ENCODE results near the gene SNX9.
"Not testable (repeated sequence)": the region's sequence is repeated elsewhere in the genome, so short reads cannot be mapped to it uniquely, and the experiment has no call there.

SNX9 gene

GRCh38 chr6:157929076-157929475, 106.0 kb downstream of the SNX9 start:
- DNase-seq, result no peak

- no peak for DNase-seq
Measured at GRCh38 chr6:157929765-157930319, 106.8 kb downstream of the SNX9 start.

- DNase-seq, result no peak
Measured at GRCh38 chr6:157935786-157936185, 112.7 kb downstream of the SNX9 start.

GRCh38 chr6:157937318-157937717, 114.3 kb downstream of the SNX9 start:
- DNase-seq, result no peak

- DNase-seq, result no peak
Measured at GRCh38 chr6:157937916-157938315, 114.9 kb downstream of the SNX9 start.

DNA sequence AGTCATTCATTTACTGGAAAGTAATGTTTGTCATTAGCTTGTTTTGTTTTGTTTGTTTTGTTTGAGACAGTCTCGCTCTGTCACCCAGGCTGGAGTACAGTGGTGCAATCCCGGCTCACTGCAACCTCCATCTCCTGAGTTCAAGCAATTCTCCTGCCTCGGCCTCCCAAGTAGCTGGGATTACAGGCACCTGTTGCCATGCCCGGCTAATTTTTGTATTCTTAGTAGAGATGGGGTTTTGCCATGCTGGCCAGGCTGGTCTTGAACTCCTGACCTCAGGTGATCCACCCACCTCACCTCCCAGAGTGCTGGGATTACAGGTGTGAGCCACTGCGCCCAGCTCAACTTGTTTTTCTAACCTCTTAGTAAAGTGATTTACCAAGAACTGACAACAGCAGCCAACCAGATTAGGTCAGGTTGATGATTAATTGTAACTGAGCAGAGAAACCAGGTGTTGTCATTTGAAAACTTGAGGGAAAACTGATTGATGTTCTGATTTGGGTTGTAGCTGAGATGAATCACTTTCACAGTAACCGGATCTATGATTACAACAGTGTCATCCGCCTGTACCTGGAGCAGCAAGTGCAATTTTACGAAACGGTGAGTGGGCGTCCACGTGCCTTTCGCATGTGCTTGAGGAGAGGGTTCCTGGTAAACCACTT, 117.5 kb downstream of the SNX9 start:
- not testable (repeated sequence) for DNase-seq

DNA sequence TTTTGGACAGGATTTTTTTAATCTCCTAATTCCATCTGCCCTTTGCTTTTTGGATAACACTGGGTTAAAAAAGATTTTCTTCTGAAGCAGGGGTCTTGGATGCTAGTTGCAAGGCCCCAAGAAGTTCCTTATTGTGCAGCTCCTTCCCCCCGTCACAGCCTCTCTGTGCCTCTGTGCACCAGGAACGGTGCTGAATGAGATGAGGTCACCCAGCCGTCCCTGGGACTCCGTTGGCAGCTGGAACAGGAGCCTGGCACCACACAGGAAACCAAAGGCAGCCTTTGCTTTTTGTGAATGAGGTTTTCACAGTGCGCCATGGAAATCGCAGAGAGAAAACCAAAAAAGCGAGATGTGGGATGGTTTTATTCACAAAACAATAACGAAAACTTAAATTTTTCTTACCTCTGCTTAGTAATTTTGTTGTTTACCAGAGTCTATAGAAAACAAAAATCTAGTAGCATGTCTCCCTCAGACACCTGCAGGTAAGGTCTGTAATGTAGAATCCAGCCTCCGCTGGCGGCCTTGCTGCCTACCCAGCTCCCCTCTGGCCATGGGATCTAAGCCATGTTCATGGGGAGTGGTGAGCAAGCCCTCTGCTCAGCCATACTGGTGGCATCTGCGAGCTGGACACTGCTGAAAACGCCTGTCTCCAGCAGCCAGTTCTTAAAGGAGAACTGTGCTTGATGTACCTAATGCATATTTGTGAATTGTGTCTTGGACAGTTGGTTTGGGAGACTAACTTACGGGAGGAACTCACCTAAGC, 118.2 kb downstream of the SNX9 start:
- DNase-seq, result no peak

- DNase-seq, result no peak
Measured at GRCh38 chr6:157942351-157942750, 119.3 kb downstream of the SNX9 start.

GRCh38 chr6:157943249-157943963, 120.4 kb downstream of the SNX9 start:
- no peak for DNase-seq

DNA sequence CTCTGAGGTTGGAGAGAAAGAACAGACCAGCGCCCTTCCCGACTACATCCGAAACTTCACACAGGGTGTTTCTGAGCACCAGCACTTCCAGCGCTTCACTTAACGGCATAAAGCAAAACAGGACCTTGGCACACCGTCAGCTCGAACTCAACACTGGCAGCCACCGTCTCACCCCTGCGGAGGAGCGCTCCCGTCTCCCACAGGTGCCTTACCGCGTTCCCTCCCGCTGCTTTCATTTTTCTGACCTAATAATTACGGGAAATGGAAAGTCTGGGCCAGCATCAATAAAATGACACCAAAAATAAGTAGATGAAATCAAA, 120.9 kb downstream of the SNX9 start:
- no peak for DNase-seq

DNA sequence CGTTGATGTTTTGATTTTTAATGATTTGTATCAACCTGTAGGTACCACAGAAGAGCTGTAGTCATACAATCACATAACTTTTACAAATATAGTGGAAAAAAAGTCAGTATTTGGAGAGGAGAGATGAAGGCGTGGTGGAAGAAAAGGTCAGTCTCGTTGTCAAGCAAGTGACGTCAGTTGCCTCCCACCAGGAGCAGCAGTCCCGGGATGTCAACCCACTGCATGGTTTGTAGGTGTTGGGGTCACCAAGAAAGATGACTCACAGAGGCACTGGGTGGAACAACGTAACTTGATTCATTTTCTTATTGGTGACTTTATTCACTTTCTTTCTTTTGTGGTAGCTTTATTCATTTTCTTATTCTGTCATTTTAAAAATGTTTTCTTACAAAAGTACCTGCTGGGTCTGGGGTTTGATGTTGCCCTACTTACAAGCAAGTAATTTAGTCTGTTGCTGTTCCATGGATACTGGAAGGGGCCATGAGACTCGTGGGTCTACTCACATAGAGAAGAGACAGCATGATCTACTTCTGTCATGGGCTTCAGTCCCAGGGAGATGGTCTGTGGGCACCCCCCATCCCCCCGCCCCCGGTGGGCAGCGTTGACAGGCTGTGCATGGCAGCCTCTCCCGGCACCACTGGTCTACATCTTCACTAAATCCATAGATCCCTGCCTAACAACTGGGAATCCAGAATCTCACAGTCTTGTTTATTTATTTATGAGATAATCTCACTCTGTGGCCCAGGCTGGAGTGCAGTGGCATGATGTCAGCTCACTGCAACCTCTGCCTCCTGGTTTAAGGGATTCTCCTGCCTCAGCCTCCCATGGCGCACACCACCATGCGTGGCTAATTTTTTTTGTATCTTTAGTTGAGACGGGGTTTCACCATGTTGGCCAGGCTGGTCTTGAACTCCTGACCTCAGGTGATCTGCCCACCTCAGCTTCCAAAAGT, 122.2 kb downstream of the SNX9 start:
- DNase-seq, result no peak

DNA sequence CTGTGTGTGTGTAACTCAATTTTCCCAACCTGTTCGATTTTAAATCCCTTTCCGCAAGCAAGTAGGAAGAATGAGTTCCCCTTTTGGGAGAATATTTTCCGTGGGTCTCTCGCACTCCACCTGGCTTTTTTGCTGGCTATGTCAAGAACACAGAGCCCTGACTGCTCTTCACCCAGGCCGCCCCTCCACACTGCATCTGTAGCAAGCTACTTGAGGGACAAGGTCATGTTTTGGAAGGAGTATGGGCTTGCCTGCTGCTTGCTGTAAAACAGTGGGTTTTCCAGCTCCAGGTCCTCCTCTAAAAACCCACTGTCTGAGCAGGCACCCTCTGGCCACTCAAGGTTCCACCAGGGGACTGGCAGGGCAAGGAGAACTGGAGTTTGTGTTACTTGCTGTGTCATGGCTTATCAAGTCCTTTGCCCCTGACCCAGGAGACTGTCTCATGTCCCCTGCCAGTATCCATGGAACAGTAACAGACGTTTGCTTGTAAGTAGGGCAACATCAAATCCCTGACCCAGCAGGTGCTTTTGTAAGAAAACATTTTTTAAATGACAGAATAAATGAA, 123.1 kb downstream of the SNX9 start:
- DNase-seq, result no peak

- DNase-seq, result no peak
Measured at GRCh38 chr6:157946865-157947532, 124.0 kb downstream of the SNX9 start.

GRCh38 chr6:157950899-157951298, 127.9 kb downstream of the SNX9 start:
- DNase-seq, result not testable (repeated sequence)

DNA sequence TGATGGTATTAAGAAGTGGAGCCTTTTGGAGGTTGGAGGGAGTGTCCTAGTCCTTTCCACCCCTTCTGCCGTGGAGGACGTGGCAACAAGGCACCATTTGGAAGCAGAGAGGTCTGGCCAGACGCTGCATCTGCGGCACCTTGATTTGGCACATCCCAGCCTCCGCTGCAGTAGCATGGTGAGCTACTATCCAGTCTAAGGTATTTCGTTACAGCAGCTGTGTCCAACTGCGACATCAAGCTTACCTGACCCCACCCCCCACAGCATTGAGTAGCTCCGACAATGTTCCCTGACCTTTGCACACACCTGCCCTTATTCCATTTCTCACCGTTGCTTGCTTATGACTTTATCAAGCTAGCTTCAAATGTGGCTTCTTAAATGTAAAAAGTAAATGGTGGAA, 128.8 kb downstream of the SNX9 start:
- DNase-seq, result no peak

DNA sequence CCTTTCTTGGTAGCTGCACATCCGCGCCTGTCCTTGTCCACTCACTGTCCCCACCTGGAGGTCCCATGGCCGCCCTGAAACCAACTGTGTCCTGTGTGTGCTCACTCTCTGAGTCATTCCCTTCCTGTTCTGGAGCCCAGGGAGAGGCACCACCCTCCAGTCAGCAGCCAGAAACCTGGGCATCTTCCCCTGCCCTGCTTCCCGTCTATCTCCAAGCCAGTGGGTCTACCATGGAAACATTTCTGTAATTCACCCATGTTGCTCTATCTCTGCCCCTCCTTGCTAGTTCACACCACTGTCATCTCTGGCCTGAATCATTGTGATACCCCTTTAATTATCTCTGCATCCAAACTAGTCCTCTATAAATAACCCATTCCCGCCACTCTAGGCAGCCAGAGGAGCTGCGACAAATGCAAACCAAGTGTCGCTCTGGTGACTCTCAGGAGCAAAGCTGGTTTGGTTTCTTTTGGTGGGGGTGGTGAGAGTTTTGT, 129.9 kb downstream of the SNX9 start:
- no peak for DNase-seq

- DNase-seq, result no peak
Measured at GRCh38 chr6:157953580-157954091, 130.6 kb downstream of the SNX9 start.

- no peak for DNase-seq
Measured at GRCh38 chr6:157954150-157955117, 131.4 kb downstream of the SNX9 start.

DNA sequence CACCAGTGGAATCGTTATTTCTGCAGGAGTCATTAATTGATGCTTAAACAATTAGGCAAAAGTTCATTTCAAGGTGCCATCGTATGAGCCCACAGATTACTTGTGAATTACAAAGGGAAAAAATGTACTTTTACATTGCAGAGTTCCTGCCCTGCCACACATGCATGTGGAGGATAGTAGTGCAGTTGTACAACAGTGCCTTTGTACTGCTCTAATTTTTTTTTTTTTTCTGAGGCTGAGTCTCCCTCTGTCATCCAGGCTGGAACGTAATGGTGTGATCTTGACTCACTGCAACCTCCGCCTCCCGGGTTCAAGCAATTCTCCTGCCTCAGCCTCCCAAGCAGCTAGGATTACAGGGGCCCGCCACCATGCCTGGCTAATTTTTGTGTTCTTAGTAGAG, 132.6 kb downstream of the SNX9 start:
- DNase-seq, result no peak

DNA sequence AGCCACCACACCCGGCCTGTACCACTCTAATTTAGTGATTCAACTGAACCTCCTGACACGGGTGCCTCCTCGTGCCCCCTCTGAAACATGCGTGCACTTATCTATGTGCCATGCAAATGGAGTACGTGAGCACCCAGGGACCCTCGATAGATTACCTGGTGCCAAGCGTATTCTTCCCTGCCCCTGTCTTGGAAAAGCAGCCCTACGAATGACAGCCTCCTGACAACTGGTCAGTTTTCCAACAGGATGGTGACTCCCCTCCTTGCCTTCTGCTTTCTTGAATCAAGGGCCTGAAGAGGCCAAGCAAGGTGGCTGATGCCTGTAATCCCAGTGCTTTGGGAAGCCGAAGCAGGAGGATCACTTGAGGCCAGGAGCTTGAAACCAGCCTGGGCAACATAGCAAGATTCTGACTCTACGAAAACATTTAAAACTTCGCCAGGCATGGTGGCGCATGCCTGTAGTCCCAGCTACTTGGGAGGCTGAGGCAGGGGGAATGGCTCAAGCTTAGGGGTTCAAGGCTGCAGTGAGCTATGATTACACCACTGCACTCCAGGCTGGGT, 133.2 kb downstream of the SNX9 start:
- no peak for DNase-seq
